ENCODE measurements around the gene BAIAP3. TPM values are rescaled to one million over a fixed set of nuclear protein-coding genes. Genes with fewer than 3 reads are reported as not detected.
"Not testable (repeated sequence)": the region's sequence is repeated elsewhere in the genome, so short reads cannot be mapped to it uniquely, and the experiment has no call there.

BAIAP3 gene
- total RNA-seq, 1 experiment from 2014 or later = 0.46 TPM

DNA sequence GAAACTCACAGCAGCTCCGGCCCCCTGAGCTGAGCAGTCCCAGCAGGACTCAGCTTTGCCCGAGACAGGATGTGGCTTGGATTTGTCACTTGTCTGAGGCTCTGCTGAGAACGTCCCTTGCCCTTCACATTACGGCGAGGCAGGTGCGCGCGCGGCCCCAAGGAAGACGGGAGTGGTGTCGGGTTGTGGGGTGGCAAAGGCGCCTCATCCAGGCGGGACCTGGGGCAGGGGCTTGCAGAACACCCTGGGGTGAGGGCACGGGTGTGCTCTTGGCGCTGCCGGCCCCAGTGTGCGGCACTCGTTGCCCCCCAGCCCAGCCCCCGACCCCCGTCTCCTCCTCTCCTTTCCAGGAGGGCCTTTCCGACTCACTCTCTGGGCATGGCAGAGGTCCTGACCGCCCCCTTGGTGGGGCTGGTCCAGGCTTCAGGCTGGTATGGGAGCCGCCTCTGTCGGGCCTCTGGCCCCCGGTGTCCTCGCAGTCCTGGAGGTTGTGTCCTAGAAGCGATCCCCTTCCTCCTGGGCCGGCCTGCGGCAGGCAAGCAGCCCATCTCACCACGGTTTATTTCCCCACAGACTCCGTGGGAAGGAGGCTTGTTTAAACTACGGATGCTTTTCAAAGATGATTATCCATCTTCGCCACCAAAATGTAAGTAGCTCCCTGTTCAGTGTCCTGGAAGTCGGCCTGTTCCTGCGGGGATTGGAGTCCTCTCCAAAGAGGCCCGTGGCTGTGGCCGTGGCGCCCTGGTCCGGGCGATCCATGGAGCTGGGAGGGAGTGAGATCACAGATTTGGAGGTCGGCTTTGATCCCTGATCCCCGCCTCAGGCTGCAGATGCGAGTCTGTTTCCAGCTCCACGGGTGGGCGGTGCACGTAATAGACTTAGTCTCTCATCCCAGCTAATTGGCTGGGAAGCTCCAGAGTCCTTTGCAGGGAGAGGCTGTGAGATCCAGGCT lies 18.1 kb upstream of the BAIAP3 start:
- no peak for DNase-seq (ENCODE audit: low read depth)

DNA sequence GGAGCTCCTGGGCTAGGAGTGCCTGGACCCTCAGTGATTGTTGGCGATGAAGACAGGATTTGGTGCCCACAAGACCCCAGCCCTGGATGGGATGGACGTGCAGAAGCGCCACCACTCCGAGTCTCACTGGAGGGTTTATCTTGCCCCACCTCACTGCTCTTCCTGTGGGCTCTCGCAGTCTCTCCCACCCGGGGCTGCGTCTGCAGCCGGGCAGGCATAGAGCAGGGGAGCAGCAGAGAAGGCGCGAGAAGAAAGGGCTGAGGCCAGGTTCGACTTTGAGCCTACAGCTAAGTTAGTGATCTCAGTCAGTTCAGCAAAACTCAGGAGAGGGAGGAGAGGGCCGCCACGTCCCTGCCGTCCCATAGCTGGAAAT lies 17.4 kb upstream of the BAIAP3 start:
- DNase-seq (ENCODE audit: low read depth) = no peak

DNA sequence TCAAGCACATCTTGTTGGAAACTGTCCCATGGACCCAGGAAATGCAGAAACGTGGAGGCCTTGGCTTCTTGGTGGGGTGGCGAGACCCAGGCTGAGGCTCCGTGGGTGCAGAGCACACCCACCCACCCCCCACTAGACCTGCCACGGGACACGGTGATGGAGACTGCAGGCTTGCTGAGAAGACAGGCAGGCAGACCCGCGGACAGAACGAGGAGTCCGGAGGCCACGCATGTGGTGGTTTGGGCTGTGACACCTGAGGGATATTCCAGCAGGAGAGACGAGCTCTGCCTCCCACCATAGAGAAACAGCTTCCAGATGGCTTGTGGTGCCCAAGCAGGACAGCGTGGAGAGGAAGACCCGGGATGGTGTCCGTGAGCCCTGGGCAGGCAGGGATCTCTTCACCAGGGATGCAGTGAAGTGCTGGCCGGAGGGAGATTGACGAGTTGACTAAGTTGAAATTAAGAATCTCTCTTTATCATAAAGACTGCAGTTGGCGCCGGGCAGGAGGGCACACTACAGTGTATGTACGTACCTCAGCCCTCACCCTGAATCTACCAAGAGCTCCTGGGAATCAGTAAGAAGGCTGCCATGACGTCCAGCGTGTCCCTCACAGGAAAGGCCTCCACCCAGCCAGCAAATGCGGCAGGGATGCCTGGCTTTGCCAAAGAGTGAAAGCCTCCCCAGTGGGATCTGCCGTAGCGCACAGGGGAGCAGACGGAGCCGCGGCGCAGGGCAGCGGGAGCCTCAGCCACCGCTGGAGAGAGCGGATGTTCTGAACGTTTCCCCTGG lies 15.8 kb upstream of the BAIAP3 start:
- DNase-seq (ENCODE audit: low read depth) = no peak

DNA sequence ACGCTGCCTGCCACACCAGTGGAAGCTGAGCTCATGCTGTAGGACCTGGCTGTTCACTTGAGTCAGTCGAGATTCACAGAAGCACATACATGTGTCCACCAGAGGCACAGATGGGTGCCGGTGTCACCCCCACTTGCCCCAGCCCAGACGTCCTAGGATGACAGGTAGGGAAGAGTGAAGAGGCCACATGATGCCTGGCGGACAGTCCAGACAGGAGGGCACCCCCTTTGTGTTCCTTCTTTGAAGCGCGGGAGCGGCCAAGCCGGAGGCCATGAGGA lies 15.2 kb upstream of the BAIAP3 start:
- DNase-seq (ENCODE audit: low read depth) = no peak

DNA sequence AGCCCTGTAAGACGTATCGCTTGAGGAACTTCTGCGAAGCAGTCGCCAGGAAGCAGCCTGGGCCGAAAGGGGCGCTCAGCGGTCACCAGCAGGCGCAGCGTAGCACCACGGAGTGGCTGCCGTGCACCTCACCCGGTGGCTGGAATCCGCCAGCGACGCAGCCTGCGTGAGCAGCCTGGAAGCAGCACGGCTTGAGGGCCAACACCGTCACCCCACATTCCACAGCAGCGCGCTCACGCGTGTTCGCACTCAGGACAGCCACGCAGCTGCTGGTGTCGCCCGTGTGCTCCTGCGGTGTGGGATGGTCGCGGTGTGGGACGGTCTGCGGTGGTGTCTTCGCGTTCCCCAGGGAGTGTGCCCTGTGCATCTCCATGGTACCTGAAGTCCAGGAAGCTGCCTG lies 14.4 kb upstream of the BAIAP3 start:
- no peak for DNase-seq (ENCODE audit: low read depth)

DNA sequence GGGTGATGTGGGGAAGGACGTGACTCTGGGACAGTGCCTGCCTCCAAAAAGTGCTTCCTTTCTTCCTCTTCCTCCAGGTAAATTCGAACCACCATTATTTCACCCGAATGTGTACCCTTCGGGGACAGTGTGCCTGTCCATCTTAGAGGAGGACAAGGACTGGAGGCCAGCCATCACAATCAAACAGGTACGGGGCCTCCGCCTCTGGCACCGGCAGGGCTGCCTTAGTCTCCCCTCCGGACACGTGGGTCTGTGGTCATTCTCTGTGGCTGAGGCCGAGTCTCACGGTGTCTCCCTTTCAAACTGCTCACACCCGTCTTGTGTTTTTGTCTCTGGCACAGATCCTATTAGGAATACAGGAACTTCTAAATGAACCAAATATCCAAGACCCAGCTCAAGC lies 13.3 kb upstream of the BAIAP3 start:
- DNase-seq (ENCODE audit: low read depth) = no peak

DNA sequence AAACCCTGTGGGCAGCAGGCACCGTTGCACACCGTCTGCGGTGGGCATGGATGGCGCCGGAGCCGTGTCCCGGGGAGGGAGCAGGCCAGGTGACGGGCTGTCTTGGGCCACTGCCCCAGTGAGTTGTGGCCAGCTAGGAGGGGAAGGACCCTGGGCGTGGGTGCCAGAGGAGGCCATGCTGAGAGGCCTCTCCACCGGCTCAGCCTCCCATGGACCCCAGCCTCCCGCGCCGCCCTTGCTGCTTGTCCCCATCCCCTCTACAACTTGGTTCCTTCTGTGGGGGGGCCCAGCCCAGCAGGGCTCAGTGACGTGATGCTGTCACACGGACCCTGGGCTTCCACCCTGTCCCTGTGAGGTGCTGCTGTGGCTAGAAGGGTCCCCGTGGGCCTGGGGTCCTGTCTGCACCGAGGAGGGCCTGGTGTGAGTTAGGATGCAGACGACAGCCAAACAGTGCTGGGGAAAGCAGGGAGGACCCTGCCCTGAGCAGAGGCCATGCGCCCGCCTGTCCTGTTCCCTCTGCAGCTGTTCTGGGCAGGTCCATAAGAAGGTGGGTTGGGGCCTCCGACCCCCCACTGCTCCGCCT lies 12.7 kb upstream of the BAIAP3 start:
- DNase-seq (ENCODE audit: low read depth) = no peak

DNA sequence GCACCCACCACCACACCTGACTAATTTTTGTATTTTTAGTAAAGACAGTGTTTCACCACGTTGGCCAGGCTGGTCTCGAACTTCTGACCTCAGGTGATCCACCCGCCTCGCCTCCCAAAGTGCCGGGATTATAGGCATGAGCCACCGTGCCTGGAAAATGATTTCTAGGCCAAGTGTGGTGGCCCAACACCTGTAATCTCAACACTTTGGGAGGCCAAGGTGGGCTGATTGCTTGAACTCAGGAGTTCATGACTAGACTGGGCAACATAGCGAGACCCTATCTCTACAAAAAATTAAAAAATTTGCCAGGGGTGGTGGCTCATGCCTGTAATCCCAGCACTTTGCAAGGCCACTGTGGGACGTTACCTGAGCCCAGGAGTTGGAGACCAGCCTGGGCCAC lies 11.0 kb upstream of the BAIAP3 start:
- no peak for DNase-seq (ENCODE audit: low read depth)

DNA sequence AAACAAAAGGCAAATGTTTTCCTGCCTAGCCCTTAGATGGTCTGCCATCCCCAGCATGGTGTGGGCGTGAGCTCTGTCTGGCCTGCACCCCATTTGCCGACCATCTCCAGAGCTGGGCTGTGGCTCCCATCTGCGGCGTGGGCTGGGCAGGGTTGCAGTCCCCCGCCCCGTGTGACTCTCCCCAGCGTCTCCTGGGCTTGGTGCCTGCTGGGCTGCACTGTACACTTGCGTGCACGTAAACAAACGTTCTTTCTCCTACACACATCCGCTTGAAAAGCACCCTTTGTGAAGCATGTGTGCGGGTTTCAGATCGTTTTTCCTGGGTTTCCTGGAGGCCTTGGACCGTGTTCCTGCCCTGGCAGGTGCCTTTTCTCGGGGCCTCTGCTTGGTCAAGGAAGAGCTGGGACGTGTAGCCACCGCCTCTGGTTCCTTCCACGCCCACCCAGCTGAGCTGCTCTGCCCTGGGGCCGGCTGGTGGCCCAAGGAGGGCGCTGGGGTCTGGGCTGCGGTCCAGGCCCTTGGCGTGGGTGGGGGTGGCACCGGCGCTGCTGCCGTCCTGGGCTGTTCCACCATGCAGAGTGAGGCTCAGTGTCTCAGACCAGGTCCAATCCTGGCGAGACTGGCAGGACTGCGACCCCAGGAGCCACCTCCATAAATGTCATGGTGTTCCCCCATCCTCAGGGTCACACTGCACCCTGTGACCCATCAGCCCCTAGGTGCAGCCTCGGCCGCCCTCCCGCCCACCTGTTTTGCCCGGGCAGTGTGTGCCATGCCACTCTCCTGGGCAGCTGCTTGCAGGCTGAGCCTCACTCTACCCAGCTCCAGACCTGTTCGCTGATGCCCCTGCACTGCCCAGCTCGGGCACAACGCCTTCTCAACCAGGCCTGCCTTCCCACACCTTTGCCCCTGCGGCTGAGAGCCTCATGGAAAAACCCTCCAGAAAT lies 9.9 kb upstream of the BAIAP3 start:
- DNase-seq (ENCODE audit: low read depth) = no peak

DNA sequence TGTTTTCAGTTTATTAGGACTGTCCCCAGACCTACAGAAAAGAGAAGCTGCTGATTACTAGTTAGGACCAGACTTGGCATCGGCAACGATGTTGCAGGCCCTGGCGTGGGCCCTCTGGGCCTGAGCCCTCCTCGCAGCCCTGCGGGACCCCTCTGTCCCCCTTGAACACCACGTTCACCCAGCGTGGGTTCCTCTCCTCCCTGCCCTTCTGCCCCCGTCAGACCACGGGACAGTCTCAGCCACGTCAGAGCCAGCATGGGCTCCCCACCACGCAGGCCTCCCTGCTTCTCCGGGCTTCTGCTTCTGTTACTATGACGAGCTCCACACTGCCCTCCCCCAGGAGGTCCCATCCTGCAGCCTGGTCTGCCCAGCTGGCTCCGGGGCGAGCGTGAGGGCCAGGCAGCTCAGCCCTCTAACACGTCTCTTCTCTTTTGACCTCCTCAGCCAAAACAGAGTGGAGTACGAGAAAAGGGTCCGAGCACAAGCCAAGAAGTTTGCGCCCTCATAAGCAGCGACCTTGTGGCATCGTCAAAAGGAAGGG lies 9.1 kb upstream of the BAIAP3 start:
- no peak for DNase-seq (ENCODE audit: low read depth)

DNA sequence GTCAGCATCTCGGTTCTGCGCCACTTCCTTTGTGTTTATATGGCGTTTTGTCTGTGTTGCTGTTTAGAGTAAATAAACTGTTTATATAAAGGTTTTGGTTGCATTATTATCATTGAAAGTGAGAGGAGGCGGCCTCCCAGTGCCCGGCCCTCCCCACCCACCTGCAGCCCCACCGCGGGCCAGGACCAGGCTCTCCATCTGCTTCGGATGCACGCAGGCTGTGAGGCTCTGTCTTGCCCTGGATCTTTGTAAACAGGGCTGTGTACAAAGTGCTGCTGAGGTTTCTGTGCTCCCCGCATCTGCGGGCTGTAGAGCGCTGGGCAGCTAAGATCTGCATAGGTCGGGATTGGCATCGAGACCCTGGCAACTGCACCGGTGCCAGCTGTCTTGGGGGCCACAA lies 8.2 kb upstream of the BAIAP3 start:
- no peak for DNase-seq (ENCODE audit: low read depth)

DNA sequence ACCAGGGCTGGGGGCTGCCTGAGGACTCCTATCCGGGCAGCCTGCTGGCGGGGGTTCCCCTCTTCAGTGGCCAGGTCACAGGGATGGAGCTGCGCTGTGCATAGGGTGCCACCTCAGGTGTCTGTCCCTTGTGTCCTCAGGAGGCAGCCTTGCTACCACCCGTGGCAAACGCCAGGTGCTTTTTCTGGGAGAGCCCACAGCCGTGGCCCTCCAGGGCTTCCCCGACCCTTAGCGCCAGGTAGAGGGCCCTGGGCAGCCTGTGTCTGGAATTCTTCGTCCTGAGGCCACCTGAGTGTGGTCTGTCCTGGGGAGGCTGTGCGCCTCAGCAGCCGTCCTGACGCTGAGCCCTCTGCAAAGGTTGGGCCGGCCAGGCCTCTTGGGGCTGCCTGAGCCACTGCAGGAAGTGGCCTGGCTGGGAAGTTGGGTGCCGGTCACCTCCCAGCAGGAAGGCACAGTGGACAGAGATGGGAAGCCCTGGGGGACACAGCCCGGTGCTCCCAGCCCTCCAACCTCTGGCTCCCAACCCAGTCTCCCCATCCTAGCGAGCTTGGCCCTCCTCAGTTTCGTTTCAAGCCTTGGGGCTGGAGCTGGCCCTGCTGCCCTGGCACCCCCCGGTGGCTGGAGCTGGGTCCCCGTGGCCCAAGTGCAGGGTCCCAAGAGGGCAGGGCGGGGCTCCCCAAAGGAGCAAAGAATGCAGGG lies 7.6 kb upstream of the BAIAP3 start:
- no peak for DNase-seq (ENCODE audit: low read depth)

DNA sequence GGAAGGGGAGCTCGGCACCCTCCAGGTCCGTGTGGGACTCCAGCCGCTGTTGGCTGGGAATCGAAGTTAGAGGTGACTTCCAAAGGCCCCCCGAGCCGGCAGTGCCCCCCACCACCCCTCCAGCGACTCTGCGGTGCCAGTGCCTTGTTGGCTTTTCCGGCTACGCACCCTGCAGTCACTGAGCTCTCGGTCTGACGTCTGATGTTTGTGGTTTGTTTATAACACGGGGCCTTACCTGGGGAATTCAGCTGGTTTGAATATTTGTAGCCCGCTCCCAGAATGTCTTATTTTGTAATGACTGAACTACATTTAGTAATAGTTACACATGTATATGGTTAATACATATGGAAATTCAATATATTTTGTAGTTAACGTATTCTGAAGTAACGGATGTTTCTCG lies 7.1 kb upstream of the BAIAP3 start:
- DNase-seq (ENCODE audit: low read depth) = no peak

DNA sequence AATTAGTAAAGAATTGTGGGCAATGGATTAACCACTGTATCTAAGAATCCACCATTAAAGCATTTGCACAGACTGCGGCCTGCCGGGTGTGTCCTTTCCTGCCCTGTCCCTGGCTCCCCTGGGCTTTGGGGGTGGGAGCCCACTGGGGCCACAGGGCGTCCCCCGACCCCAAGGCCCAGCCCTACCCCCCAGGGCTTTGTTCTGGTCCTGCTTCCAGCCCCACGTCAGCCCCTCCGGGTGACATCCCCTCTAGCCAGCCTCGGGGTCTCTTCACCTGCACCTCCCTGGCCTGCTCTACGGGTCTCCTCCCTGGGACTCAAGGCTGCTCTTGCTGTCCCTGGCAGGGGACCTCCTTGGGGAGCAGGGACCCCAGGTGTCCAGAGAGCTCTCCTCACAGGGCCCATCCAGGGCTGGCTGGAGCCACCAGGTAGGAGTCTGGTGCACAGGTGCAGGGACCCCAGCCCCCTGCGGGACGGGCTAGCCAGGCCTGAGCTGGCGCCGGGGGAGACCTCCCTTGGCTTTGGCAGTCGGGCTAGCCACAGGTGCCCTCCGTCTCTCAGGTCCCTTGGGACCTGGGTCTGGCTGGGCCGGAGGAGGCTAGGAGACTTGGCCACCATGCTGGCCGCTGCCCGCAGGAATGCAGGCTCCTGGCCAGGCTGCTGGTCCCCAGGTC lies 6.4 kb upstream of the BAIAP3 start:
- DNase-seq (ENCODE audit: low read depth) = no peak

DNA sequence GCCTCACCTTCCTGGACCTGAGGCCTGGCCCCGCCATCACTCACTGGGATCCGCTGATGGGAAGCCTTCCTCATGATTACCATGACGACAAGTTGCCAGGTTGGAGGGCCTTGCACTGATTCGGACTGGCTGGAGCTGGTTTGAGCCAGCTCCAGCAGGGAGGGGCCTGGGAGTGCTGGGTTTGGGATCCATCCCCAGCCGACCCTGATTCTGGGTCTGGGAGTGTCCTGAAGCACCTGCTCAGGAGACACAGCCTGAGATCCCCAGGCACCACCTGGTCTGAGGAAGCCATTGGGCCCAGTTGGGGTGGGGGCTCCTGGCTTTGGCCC lies 5.9 kb upstream of the BAIAP3 start:
- DNase-seq (ENCODE audit: low read depth) = no peak

DNA sequence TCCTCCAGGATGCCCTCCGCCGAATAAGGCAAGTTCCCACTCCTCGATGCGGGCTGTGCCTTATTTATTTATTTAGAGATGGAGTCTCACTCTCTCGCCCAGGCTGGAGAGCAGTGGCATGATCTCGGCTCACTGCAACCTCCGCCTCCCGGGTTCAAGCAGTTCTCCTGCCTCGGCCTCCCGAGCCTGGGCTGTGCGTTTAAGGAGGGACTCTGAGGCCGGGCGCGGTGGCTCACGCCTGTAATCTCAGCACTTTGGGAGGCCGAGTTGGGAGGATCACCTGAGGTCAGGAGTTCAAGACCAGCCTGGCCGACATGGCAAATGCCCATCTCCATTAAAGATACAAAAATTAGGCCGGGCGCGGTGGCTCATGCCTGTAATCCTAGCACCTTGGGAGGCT lies 5.3 kb upstream of the BAIAP3 start:
- DNase-seq (ENCODE audit: low read depth) = not testable (repeated sequence)

DNA sequence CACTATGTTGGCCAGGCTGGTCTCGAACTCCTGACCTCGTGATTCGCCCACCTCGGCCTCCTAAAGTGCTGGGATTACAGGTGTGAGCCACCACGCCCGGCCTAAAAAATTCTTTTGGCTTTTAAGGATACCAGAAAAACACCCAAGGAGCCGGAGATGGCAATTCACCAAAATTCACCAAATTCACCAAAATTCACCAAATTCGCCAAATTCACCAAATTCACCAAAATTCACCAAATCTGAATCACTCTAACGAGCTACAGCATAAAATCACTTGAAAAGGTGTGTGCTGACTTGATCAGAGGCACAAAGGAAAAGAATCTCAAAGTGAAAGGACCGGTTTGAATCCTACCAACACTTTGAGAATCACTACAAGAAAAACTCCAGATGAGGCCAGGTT lies 4.5 kb upstream of the BAIAP3 start:
- DNase-seq (ENCODE audit: low read depth) = not testable (repeated sequence)

DNA sequence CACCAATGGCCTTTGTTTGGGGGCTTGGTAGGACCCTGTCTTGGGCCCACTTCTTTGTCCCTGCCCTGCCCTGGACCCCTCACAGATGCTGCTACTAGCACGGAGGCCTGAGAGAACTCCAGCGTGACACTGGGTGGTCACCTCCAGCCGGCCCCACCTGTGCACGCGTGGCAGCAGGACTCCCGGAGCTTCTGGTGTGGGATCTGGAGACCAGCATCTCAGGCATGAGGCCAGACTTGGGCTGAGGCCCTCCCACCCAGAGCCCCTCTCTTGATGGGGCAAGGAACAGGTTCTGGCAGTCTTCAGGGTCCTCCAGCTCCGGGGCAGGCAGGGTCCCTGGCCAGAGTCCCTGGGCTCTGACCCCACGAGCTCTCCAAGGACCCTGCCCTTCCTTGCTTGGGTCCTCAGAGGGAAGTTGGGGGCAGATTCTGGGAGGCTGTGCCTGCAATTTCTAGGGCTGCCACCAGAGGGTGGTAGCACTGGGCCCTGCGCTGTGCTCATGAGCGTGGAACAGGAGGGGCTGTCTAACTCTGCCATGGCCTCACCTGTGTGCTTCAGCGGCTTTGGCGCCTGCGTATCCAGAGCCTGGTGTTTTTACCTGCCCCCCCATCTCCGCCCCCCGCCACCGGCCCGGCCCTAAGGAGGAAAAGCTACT lies 3.1 kb upstream of the BAIAP3 start:
- no peak for DNase-seq (ENCODE audit: low read depth)

DNA sequence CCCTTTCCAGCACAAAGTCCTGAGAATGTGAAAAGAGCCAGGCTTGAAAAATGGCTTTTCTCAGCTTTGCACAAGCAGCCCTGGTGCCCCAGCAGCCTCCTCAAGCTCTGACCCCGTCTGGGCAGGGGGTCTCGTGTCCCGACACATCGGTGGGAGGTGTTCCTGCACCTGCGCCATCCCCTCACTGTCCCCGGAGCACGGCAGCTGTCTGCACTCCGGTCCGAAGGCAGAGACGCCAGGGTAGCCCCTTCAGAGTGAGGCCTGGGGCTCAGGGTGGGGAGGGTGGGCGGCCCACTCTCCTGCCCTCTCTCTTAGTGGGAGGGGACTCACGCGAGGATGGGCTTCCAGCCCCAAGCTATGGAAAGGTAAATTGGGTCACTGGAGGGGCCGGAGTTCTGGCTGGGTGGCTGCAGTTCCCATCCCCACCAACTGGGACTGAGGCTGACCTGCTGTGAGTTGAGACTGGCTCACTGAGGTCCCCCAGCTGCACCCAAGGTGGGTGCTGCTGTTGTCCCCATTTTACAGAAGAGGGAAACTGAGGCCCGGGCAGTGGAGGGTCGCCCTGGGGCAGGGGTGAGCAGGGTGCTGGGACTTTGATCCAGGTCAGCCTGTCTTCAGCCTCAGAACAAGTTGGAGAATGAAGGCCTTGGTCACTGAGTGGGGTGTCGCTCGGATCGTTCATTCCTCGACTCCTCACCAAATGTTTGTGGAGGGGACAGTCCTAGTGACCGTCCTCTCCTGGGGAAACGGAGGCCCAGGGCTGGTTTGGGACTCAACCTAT lies 2.3 kb upstream of the BAIAP3 start:
- no peak for DNase-seq (ENCODE audit: low read depth)

Data from LHCN-M2 (cell line).